SHP77 (cell line): Measurements from ENCODE around the gene PEX5L.

Source experiments
- DNase-seq, 2 experiments: peaks; one replicate each; lab custom pipeline; 2025; lab: John Stamatoyannopoulos, UW

Gene PEX5L

DNA sequence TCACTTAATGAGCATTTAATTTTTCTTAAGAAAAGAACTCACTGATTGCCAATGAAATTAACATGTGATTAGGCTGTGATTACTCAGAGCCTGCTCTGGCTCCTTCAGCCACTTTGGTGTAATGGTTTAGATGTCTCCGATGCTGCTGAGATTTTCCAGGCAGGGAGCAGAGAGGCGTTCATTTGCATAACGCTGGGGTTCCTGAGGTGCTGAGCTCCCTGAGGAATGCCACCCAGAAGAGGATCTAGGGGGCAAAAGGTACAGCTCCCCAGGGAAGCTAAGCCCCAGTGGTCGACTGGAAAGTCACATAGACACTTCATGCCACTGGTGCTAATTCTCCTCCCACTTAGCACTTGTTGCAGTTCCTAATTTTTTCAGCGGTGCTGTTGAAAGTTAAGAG is 264.4 kb downstream of the PEX5L start:
- no peak for DNase-seq

DNA sequence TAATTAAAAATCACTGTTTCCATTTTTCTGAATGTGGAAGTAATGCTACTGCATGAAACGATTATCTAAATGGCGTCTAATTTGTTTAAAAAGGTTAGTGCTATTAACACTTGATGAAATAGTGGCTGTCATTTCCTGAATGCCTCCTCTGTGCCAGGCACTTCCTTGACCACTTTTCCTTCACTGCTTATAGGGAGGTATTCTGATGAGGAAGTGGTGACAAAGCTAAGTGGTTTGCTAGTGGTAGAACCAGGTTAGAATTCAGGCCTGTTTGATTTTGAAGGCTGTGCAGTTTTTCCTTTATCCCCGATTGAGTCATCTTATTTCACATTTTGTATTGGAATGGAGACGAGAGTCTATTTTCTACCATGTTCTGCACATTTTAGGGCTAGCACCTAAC is 264.9 kb downstream of the PEX5L start:
- DNase-seq: no peak

DNA sequence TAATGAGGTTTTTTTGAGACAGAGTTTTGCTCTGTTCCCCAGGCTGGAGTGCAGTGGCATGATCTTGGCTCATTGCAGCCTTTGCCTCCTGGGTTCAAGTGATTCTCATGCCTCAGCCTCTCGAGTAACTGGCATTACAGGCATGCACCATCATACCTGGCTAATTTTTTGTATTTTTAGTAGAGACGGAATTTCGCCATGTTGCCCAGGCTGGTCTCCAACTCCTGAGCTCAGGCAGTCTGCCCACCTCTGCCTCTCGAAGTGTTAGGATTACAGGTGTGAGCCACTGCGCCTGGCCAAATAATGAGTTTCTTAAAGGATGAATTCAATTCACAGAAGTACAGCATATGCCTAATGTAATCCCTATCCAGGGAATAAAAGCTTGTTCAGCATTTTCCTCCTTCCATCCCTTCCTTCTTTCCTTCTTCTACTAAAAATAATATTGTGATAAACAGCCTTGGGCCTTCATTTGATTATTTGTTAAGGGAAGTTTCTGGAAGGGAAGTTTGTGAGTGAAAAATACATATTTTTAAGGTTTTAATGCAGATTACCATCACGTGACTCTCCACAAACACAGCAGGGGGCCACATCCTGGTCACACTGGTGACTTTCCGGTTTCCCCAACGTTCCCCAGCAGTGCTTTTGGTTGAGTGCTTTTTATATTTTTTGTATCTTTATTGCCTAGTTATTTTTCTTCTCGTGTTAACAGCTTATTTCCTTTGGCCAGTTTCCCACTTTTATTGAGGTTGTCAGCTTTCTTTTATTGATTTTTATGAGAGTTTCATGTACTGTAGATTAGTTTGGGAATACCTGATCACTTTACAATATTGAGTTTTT is 267.1 kb downstream of the PEX5L start:
- no peak for DNase-seq

DNA sequence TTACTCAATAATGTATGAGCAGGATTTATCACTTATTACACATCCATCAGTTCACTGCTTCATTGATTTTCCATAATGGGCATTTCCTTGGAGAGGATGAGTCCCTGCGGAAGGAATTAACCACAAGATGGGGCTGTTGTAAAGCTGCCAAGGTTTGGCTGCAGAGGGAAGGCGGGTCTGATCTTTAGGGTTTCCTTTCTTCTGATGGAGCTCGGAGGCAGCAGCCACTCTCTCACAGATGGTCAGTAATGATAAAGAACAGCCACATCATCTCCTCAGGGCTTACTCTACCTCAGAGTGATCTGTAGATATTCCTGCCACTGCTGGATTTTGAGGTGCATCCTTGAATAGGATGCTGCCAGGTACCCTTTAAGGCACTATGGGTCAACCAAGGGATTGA is 268.7 kb downstream of the PEX5L start:
- peak; percentile 2 to 8 for DNase-seq

DNA sequence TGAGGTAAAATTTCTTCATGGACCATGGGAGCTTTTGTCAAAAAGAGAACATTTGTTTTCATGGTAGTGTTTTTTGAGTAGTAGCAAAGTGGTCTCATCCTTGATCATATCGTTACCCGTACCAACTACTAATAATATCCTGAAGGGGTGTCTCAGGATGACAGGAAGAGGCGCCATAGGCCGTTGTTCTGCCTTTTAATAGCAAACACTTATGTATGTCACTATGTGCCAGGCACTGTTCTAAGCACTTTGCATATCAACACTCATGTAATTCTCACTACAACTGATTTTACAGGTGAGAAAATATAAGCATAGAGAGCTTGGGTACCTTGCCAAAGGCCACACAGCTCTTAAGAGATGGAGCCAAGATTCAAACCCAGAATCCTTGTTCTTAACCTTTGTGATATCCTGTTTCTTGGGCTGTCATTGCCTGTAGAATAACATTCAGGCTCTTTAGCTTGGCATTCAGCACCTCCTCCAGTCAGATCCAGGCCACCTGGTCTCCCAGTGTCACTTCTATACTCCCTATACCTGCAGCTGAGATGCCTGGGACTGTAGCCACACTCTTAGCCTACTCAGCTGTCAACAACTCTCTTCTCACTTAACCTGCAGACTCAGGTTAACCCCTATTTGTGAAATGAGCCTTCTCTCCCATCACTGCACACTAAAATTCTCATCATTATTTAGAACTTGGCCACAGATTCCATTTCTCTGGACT is 270.2 kb downstream of the PEX5L start:
- no peak for DNase-seq

DNA sequence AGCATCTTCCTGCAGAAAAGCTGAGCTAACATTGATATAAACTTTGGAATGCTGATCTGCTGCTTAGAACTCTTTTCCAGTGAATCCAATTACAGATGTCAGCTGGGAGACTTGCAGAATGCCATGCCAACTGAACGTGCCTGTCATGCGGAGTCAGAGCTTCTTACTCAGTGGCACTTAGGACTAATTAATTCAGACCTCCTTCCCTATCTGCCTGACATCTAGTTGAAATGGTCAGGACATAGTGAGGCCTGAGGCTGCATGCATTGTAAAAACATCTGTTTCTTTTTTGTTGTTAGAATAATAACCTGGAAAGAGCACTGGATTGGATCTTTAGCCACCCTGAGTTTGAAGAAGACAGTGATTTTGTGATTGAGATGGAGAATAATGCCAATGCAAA is 271.3 kb downstream of the PEX5L start:
- DNase-seq: no peak

DNA sequence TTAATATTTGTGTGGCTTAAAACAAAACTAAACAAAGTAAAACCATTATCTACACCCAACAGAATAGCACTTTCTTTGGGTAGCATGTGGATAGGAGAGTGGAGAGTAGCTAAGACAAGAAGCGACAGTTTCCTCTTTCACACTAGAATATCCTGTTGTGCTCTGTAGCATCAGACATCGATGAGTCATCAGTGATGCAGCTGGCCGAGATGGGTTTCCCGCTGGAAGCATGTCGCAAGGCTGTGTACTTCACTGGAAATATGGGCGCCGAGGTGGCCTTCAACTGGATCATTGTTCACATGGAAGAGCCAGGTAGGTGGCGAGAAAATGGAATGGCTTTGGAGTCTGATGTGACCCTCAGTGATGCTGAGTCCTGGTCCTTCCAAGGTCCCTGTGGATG is 275.8 kb downstream of the PEX5L start:
- DNase-seq: peak; percentile 4 to 44

DNA sequence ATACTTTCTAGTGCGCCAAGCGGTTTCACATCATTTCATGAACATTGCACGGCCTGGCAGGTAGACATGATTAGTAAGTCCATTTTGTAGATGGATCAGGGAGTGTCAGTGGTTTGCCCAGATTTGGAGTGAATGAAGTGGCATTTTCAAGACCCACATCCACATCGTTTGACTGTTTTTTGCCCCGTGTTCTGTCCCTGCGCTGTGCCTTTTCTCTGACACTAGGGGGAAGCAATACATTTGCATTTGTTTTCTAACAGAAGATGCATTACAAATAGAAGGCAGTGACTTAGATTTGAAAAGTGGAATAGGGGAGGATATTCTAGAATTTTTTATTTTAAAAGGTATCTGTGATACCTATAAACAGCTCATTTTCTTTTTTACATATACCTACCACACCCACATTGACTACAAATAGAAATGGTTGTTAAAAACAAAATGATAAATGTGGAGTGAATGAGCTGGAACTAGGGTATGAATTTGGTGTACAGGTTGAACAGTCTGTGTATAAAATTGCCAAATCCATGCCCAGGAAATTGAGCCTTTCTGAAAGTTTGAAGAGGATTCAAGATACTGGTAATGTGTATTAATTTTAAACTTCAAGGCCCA is 285.9 kb downstream of the PEX5L start:
- DNase-seq: peak; percentile 5 to 16

DNA sequence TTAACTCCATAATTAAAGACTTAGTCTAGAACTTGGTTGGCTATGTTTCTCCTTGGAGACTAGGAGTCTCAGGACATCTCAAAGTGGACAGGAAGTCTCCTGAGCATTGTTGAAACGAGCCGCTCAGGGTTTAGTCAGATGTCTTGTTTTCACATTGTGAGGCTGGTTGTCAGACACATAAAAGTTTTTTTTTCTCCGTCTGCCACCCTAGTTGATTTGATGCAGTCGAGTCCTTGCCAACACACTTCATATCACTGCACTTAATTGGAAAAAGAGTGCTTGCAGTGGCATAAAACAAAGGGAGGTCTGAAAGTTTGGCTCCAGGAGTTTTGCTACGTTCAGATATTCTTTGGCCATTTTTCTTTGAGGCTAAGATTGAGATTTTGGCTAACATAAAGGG is 291.0 kb downstream of the PEX5L start:
- DNase-seq: no peak

DNA sequence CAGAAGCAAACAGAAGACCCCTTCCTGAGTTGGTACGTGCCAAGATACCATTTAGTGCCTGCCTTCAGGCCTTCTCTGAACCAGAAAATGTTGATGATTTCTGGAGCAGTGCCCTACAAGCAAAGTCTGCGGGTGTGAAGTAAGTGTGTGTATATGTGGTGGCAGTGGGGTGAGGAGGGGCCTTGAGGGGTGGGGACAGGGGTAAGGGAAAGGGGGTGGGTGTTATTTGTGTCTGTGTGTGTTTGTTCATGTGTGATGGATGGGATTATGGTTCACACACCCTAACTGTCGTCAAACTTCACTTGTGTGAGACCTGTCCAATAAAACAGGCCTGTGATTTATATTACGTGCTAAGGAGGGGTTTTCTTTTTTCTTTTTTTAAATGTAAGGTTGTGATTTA is 291.7 kb downstream of the PEX5L start:
- no peak for DNase-seq
